Gastroesophageal sphincter (tissue), 3 donors: ENCODE results near the gene INO80.

ENCODE experiments used
- POLR2A ChIP-seq, 2 donors: fragments of 450-650 bp; IDR thresholded peaks; one replicate each; pipeline ENCODE4 v1.6.1; 2017; ENCODE audit warnings: antibody characterized with exemption in 2 of 2, mild to moderate bottlenecking in 2 of 2, moderate library complexity in 1 of 2
- TF ChIP-seq, protein P1 (sequence below), 4 experiments: fragments of 200-600 bp in 2 of 4; fragments of 450-650 bp in 2 of 4; sonication (generic) in 1 of 4; IDR thresholded peaks; one replicate each; pipeline ENCODE4 v1.5.1; 2017 to 2019; ENCODE audit warnings: antibody characterized with exemption in 4 of 4, mild to moderate bottlenecking in 2 of 4, moderate library complexity in 2 of 4

DNA sequence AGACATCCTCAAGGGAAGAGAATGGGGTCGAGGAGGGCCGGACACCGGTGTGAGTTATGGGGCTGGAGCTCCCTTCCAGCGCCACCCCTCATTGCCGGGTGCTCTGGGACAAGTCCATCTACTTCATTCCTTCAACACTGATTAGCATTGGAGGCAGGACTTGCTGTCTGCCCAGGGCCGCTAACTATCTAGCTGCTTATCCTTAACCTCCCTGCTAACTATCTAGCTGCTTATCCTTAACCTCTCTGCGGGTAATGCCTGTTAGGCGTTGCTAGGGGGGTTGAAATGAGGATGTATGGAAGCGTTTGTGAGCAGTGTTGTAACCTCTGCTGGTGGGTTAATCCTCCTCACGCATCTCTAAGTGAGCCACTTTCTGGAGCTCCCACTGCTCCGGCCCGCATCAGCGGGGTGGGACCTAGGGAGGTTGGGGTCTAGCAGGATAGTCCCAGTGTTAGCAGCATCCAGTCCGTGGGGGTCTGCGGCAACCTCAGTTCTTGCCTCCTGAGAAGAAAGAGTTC lies 173.7 kb downstream of the INO80 start:
- TF ChIP-seq, protein P1, sequence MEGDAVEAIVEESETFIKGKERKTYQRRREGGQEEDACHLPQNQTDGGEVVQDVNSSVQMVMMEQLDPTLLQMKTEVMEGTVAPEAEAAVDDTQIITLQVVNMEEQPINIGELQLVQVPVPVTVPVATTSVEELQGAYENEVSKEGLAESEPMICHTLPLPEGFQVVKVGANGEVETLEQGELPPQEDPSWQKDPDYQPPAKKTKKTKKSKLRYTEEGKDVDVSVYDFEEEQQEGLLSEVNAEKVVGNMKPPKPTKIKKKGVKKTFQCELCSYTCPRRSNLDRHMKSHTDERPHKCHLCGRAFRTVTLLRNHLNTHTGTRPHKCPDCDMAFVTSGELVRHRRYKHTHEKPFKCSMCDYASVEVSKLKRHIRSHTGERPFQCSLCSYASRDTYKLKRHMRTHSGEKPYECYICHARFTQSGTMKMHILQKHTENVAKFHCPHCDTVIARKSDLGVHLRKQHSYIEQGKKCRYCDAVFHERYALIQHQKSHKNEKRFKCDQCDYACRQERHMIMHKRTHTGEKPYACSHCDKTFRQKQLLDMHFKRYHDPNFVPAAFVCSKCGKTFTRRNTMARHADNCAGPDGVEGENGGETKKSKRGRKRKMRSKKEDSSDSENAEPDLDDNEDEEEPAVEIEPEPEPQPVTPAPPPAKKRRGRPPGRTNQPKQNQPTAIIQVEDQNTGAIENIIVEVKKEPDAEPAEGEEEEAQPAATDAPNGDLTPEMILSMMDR (IDR thresholded peaks at IDR 0.05): no peak
- TF ChIP-seq POLR2A (IDR thresholded peaks at IDR 0.05): no peak
